Smooth muscle cell (in vitro differentiated cells): Measurements from ENCODE around the gene SMIM45.

ENCODE experiments used
- DNase-seq: peaks from one replicate; lab custom pipeline; 2025; ENCODE audit not compliant: unreplicated experiment; lab: John Stamatoyannopoulos, UW
- H2AFZ ChIP-seq: fragments of 200-600 bp; sonication (generic); 2 replicates; pipeline ENCODE4 v1.6.0; 2016; ENCODE audit warnings: antibody characterized with exemption, low read depth, mild to moderate bottlenecking
- H3F3A ChIP-seq: fragments of 200-600 bp; sonication (generic); 2 replicates; pipeline ENCODE4 v1.6.0; 2017; ENCODE audit warnings: antibody characterized with exemption, low read depth
- H3K27ac ChIP-seq: fragments of 200-600 bp; sonication (generic); 2 replicates; pipeline ENCODE4 v1.5.1; 2016; ENCODE audit warnings: low read depth, mild to moderate bottlenecking
- H3K27me3 ChIP-seq: fragments of 200-600 bp; sonication (generic); 2 replicates; pipeline ENCODE4 v1.6.1; 2016; ENCODE audit warnings: low read depth, mild to moderate bottlenecking
- H3K36me3 ChIP-seq: fragments of 200-600 bp; sonication (generic); 2 replicates; pipeline ENCODE4 v1.5.1; 2016; ENCODE audit warnings: low read depth
- H3K4me1 ChIP-seq: fragments of 200-600 bp; sonication (generic); 2 replicates; pipeline ENCODE4 v1.5.1; 2016; ENCODE audit warnings: low read depth
- H3K4me2 ChIP-seq: fragments of 200-600 bp; sonication (generic); 2 replicates; pipeline ENCODE4 v1.6.0; 2016; ENCODE audit warnings: mild to moderate bottlenecking
- H3K4me3 ChIP-seq: fragments of 200-600 bp; sonication (generic); 2 replicates; pipeline ENCODE4 v1.5.1; 2016; ENCODE audit warnings: mild to moderate bottlenecking
- H3K79me2 ChIP-seq: fragments of 200-600 bp; sonication (generic); 2 replicates; pipeline ENCODE4 v1.6.0; 2016; ENCODE audit warnings: low read depth, mild to moderate bottlenecking
- H3K9ac ChIP-seq: fragments of 200-600 bp; sonication (generic); 2 replicates; pipeline ENCODE4 v1.6.0; 2016; ENCODE audit warnings: low read depth
- H3K9me3 ChIP-seq: fragments of 200-600 bp; sonication (generic); replicated peaks from 2 replicates; pipeline ENCODE4 v1.5.1; 2016; ENCODE audit warnings: low read depth
- H4K20me1 ChIP-seq: fragments of 200-600 bp; sonication (generic); 2 replicates; pipeline ENCODE4 v1.6.0; 2016; ENCODE audit warnings: low read depth
- WGBS: methylation state at CpG from one replicate; pipeline ENCODE4 v1.1.7; 2016; ENCODE audit warnings: low lambda C conversion rate; 5-methylcytosine and 5-hydroxymethylcytosine counted together
- TF ChIP-seq, protein P1 (sequence below): fragments of 200-600 bp; sonication (generic); IDR thresholded peaks from 2 replicates; pipeline ENCODE4 v1.5.1; 2017; ENCODE audit warnings: borderline replicate concordance, mild to moderate bottlenecking, antibody characterized with exemption; ENCODE audit not compliant: insufficient read depth, poor library complexity, severe bottlenecking

SMIM45 gene

DNA sequence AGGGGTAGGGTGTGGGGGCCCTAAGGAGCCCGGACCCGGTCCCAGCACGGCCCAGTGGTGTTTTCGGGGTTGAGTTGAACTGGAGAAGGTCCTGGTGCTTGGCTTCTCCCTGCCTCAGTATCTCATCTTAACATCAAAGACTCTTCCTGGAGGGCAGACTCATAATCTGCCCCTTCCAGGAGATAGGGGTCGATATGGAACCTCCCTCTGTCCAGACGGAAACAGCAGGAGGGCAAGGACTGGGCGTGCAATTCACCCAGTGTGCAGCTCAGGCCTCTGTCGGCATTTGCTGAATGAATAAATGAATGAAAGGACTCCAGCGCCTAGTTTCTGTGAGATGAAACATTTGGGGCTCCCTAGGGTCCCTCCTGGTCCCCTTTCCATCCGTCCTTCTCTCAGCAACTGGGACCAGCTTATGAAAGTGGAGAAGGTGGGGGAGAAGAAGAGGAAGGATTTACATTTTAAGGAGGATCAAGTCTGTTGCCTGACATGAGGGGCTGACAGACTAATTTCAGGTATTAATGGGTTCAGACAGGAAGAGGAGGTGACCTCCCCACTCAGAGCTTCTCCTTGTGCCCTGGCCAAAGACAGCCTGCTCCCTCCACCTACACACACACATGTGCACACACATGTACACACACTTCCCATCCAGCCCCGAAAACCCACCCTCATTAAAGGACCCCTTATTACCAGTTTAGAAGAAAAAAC lies 36.0 kb upstream of the SMIM45 start:
- no peak for DNase-seq
- Histone ChIP-seq H3K4me1 (peaks cover 11% of the 10 kb centered on the region), H3K27me3 (peaks cover 71% of the 10 kb centered on the region), H3K4me3 (no peak overlapping the region), H3K9me3 (no peaks in the 10 kb centered on the region), H3K36me3 (no peaks in the 10 kb centered on the region), H3K9ac (no peak overlapping the region), H3K79me2 (no peaks in the 10 kb centered on the region), H3F3A (no peaks in the 10 kb centered on the region), H3K4me2 (no peak overlapping the region), H4K20me1 (peaks cover under 1% of the 10 kb centered on the region), H2AFZ (no peak overlapping the region), H3K27ac (no peak overlapping the region)
- TF ChIP-seq, protein P1, sequence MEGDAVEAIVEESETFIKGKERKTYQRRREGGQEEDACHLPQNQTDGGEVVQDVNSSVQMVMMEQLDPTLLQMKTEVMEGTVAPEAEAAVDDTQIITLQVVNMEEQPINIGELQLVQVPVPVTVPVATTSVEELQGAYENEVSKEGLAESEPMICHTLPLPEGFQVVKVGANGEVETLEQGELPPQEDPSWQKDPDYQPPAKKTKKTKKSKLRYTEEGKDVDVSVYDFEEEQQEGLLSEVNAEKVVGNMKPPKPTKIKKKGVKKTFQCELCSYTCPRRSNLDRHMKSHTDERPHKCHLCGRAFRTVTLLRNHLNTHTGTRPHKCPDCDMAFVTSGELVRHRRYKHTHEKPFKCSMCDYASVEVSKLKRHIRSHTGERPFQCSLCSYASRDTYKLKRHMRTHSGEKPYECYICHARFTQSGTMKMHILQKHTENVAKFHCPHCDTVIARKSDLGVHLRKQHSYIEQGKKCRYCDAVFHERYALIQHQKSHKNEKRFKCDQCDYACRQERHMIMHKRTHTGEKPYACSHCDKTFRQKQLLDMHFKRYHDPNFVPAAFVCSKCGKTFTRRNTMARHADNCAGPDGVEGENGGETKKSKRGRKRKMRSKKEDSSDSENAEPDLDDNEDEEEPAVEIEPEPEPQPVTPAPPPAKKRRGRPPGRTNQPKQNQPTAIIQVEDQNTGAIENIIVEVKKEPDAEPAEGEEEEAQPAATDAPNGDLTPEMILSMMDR: no peak
- 37% methylated on average over 11 of the region's 11 CpGs for WGBS

DNA sequence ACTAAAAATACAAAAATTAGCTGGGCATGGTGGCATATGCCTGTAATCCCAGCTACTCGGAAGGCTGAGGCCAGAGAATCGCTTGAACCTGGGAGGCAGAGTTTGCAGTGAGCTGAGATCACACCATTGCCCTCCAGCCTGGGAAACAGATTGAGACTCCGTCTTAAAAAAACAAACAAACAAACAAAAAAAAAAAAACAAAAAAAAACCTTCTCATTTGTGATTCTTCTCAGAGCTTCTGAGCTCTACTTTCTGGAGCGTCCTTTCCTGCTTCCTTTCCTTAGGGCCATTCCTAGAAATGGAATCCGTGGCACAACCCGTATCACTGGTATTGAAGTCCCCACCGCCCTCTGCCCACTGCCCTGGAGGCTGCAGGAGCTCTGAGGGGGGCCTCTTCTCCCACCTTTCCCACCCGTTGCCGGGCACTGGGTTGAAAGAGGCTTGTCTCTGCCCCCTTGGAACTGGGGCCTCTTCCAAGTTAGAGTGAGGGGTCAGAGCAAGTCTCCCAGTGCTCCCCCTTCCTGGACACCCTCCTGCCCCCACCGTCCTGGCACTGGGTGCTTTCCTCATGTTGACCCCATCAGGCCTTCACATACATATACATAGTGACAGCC lies 35.1 kb upstream of the SMIM45 start:
- Histone ChIP-seq H4K20me1 (no peaks in the 10 kb centered on the region), H3K9ac (no peak overlapping the region), H3K27me3 (peaks cover 62% of the 10 kb centered on the region), H3K36me3 (no peaks in the 10 kb centered on the region), H2AFZ (no peak overlapping the region), H3K4me2 (no peak overlapping the region), H3K79me2 (no peaks in the 10 kb centered on the region), H3K4me1 (peaks cover 11% of the 10 kb centered on the region), H3K27ac (no peak overlapping the region), H3K9me3 (no peaks in the 10 kb centered on the region), H3K4me3 (no peak overlapping the region), H3F3A (no peaks in the 10 kb centered on the region)
- TF ChIP-seq, protein P1: no peak
- no peak for DNase-seq
- 68% methylated on average over 10 of the region's 10 CpGs for WGBS

GRCh38 chr22:41917375-41917902 lies 34.5 kb upstream of the SMIM45 start:
- no peak overlapping the region for H3K9ac ChIP-seq

More at GRCh38 chr22:41917375-41917902, 34.5 kb upstream of the SMIM45 start:
- H3F3A ChIP-seq: no peaks in the 10 kb centered on the region
- no peaks in the 10 kb centered on the region for H4K20me1 ChIP-seq
- no peak overlapping the region for H2AFZ ChIP-seq
- H3K36me3 ChIP-seq: no peaks in the 10 kb centered on the region
- no peak overlapping the region for H3K4me2 ChIP-seq
- H3K4me1 ChIP-seq: peaks cover 11% of the 10 kb centered on the region
- H3K9me3 ChIP-seq: no peaks in the 10 kb centered on the region
- H3K79me2 ChIP-seq: no peaks in the 10 kb centered on the region
- H3K4me3 ChIP-seq: no peak overlapping the region
- no peak for DNase-seq
- TF ChIP-seq, protein P1: no peak
- no peak overlapping the region for H3K27ac ChIP-seq
- WGBS: 87% methylated on average over 11 of the region's 11 CpGs
- H3K27me3 ChIP-seq: peaks cover 56% of the 10 kb centered on the region
